Jurkat, Clone E6-1 (cell line): ENCODE measurements around the gene ACKR2.
A peak's percentile ranks its signal among the peaks of the same experiment; 100 is the strongest.

Experiments used
- DNase-seq: peaks from one replicate; pipeline ENCODE4 v3.0.0-alpha.2; 2011; ENCODE audit warnings: low read depth, low spot score
- H3K4me3 ChIP-seq: 2 replicates; pipeline ENCODE4 v1.5.1; 2011; ENCODE audit warnings: mild to moderate bottlenecking, low read length, control low read depth, moderate library complexity

ACKR2 gene

GRCh38 chr3:42826141-42826540 lies 16.9 kb downstream of the ACKR2 start:
- H3K4me3 ChIP-seq: no peak overlapping the region
- DNase-seq: no peak

GRCh38 chr3:42827023-42827422 lies 17.8 kb downstream of the ACKR2 start:
- no peak overlapping the region for H3K4me3 ChIP-seq
- DNase-seq: no peak

DNA sequence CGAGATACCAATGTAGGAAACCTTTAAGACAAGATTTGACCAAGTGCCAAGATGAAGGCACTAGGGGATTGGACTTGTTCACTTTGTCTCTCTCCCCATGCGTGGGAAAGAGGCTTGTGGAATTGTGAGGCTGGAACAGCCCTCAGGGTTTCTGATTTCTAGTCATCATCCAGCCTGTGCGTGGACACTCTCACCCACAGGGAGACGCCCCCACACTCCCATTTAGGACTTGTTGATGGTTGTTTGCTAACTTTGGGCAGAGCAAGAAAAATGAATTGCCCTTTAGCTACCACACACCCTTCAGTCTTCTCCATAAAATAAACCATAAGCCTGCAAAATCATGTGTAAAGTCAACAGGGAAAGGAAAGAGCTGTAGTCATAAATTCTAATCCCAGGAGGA lies 18.4 kb downstream of the ACKR2 start:
- DNase-seq: no peak

GRCh38 chr3:42829083-42829627 lies 19.9 kb downstream of the ACKR2 start:
- H3K4me3 ChIP-seq: no peak overlapping the region
- no peak for DNase-seq

More for the DNA sequence above, 18.4 kb downstream of the ACKR2 start:
- no peak overlapping the region for H3K4me3 ChIP-seq

DNA sequence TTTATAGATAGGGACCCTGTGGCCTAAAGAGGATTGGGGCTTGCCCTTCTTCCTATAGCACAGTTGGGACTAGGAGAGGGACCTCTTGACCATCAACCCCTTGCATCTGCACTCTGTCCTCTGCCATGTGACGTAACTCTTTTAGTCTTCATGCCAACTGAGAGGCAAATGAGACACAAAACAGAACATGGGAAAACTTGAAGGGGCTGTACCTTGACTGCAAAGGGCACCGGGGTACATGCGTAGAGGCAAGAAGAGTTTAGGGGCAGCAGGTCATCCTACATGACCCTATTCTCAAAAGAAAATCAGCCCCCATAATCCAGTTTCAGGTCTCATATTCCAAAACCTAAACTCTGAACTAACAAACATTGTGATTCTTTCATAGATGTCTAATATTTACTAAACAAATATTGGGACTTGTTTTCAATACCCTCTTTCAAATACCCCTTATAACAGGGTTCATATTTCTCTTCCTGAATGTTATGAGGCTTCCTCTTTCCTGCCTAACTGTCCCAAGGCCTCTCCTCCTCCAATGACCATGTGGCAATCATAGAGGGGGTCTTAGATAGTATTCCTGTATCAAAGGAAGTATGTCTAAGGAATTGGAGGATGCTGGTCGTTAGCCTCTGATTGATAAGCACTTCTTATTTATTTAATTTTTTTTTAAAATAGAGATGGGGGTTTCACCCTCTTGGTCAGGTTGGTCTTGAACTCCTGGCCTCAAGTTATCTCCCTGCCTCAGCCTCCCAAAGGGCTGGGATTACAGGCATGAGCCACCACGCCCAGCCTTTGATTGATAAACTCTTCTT lies 20.6 kb downstream of the ACKR2 start:
- no peak for DNase-seq
- H3K4me3 ChIP-seq: no peak overlapping the region

DNA sequence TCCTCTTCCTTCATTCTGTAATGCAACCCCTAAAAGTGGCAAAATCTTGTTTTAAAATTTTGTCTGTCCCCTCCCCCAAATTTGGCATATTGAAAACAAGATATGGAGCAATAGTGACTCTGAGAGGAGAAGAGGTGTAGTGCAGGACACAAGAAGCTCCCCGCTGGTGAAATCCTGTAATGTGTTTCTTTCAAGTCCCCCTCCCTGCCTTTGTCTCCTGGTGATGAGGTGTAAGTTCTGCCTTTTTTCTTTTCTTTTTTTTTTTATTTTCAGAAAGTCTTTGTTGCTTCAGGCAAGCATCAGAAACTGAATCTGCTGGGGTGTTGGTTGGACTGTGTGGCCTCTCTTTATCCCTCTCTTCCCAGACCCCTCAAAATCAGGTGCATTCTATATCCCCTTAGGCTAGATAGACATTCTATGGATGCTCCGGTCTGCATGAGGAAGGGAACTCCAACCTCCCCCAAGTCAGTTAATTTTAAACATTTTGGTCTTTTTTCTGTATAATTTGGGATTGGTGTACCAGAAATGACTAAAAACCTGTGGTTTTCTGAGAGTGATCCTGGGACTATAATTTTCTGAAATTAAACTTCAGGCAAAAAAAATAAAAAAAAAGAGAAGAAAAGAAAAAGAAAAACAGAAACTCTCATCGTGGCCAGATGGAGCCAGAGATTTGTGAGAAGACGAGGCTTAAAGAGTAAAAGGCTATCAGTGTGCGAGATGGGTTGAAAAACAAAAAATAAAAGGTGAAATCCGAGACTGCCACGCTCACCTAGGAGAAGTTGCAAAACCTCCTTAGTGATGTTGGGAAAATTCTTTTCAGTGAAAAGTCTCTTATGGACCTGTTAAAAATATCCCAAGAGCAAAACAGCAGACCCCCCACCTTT lies 21.4 kb downstream of the ACKR2 start:
- peak; percentile 44 for DNase-seq
- no peak overlapping the region for H3K4me3 ChIP-seq

DNA sequence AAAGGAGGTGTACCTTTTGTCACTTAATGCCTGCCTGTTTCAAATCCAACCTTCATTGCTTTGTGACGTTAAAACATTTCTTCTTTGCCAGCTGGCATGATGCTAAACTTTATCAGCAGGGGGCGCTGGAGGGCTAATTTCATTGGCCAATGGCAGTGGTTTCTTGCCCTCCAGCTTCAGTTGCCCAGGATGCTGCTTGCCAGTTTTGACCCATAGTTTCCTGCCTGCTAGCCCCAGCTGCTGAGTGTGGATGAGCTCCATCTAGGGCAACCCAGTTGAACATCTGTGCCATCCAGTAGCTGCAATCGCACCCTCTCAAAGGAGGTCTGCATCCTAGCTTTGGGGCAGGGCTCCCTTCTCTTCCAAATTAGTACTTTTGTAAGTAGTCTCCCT lies 22.1 kb downstream of the ACKR2 start:
- no peak overlapping the region for H3K4me3 ChIP-seq
- DNase-seq: peak; percentile 66

DNA sequence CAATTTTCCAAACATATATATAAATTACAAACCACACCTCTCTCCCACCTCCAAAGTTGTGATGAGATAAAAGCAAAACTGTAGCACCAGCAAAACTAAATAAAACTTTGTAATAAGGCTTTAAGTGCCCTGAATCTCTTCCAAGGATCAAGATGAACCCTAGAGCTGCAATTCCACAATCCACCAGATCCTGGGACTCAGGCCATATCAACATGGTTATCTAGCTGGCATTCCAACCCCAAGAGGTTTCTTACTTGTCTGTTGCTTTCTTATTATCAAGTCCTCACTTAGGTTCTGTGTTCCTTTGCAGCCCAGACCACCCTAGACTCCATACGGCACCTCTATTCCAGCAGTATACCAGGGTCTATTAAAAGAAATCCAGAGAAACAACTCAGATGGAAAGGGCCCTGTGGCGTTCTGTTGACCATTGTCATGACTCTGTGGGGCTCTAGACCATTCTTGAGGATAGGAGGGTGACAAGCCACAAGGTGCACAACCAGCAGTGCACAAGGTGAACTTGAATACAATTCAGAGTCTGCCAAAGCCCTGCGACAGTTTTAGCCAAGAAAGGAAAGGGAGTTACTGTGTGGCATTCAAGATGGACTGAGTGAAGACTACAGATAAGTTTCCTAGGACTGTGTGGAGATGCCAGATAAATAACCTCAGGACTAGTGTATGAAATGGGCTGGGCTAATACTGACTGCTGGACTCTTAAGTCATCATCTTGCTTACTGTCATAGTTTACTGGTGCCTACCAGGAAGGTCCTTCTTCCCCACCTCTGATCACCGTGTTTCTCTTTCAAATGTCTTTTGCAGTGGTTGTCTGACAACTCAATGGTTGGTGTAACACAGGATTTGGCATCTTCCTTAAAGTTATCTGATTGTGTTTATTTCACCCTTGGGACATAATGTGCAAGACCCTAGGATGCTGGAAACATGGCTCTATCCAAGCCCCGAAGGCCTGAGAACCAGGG lies 27.2 kb downstream of the ACKR2 start:
- DNase-seq: no peak
- H3K4me3 ChIP-seq: no peak overlapping the region

DNA sequence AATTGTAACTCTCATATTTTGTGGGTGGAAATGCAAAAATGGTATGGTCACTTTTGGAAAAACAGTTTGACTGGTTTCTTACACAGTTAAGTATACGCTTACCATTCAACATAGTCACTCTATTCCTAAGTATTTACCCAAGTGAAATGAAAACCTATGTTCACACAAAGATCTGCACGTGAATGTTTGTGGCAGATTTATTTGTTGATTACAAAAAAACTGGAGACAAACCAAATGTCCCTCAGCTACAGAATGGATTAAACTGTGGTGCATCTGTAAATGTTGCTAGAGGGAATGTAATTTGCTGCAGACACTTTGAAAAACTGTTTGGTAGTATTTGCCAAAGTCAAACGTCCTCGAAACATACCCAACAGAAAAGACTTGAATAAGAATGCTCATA lies 29.3 kb downstream of the ACKR2 start:
- no peak for DNase-seq
- H3K4me3 ChIP-seq: no peak overlapping the region

DNA sequence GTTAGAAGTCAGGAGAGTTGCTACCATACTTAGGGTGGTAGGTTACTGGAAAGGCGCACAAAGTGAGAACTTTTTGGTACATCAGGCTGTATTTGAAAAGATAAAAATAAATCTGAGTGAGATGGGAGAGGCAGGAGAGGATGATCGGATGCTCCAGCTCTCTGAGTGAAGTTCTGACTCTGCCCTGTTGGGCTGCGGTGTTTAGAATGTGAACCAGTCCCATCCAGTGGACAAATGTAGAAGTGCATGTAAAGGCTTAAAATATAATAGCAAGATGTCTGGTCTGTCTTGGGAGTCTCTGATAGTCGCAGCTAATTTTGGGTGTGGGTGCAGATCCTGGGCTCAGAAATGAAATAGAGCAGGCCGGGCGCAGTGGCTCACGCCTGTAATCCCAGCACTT lies 30.4 kb downstream of the ACKR2 start:
- H3K4me3 ChIP-seq: no peak overlapping the region
- DNase-seq: peak; percentile 69

DNA sequence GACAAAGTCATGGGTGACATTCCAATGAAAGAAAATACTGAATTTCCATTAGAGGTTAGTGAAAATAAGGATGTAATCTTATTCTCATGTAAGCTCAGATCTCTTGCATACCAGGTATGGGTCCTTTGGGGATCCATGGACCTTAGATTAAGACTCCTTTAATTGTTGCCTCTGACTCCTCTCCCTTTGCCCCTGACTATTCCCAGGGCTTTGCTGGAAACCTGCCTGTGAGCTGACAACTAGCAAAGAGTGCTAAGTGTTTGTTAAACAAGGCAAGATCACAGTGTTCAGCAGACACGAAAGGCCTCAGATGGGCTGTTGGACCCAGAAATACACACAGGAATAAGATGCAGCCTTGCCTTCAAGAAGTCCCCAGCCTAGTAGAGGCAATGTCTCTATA lies 32.1 kb downstream of the ACKR2 start:
- H3K4me3 ChIP-seq: no peak overlapping the region
- no peak for DNase-seq

DNA sequence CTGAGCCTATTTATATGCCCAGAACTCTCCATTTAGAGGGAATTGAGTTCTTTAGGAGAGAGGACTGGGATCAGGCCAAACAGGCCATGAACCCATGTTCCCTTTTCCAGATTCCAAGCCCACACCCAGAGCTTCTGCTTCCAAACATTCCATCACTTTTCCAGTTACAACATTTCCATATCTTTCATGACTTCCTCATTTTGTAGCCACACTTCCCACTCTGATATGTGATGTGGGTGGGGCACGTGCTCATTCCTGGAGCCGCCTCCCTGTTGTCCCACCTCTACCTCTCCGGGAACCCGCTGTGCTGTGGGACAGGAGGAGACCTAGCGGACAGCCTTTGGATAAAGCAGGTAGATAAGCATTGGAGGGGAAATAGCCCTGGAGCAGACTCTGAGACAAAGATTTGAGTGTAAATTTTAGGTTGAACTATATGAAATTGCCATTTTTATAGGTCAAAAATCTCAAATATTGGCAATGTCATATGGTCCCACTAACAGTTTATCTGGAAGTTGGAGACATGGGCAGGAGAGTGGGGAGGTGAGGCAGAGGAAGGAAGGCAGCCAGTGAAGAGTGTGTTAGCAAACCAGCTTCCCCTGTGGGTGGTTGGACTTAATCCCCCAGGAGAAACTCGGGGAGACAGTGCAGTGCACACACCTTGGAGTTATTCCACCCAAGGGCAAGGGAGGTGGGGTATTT lies 34.6 kb downstream of the ACKR2 start:
- DNase-seq: no peak
- H3K4me3 ChIP-seq: no peak overlapping the region

GRCh38 chr3:42844412-42844713 lies 35.1 kb downstream of the ACKR2 start:
- no peak for DNase-seq
- H3K4me3 ChIP-seq: no peak overlapping the region

DNA sequence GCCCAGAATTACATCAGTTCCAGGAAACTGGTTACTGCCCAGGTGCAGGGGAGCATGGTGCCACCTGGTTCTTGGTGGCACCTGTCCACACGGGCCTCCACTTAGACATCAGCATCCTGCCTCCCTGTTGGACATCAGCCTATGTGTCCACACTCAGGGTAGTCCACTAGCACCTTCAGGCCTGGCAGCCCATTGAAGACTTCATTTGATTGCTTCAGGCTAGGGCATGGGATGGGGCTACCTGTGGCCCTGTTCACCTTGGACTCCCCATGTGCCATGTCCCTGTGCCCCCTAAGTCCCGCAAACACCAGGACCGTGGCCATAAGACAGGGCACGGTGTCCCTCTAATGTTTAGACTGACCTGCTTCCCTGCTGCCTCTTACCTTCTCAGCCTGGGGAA lies 35.6 kb downstream of the ACKR2 start:
- DNase-seq: no peak
- no peak overlapping the region for H3K4me3 ChIP-seq

DNA sequence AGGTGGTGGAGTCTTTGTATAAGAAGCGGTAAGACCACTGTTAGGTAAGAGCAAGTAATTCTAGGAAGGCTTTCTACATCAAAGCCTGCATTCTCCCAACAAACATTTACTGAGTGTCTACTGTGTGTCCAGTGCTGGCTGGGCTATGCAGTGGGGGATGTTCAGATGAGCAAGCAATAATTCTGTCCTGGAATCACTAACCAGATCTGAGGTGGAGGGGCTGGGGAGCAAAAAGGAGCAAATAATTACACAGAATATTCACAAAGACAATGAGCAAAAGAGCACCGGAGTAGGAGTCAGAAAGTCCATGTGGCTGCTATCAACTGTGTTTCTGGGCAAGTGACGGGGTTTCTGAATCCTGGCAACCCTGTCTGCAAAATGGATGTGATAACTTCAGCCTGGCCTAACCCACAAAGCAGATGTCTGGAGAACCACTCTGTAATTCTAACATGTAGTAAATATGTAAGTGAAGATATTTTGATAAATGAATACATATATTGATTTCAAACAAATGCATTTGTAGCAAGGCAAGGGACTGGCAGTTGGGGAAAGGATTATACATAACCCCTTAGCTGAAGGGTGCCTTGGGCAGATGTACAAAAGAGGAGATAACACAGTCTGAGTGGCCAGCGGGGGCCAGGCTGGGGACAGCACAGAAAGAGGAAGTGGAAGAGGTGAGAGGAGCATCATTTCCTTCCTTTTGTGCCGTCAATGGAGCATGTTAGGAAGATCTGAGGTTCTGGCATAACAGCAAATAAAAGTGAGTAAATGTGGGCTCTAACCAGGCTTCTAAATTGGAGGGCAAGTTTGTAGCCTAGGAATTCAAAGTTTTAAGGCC lies 37.7 kb downstream of the ACKR2 start:
- DNase-seq: no peak
- no peak overlapping the region for H3K4me3 ChIP-seq

DNA sequence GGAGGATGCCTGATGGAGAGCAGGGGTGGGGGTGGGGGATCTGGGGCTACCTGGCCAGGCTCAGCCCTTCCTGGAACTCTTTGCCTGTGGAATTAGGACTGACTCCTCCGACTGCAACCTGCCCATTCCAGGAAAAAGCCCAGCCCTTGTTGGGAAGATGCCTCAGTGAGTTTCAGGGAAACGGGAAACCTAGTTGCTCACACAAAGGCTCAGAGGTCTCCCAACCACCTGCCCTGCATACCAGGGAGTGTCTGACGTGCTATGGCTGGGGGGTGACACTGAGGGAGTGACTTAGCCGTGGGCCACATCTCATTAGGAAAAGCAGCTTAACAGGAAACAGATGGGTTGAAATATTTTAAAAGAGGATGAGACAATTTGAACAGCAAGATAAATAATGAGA lies 38.5 kb downstream of the ACKR2 start:
- H3K4me3 ChIP-seq: no peak overlapping the region
- no peak for DNase-seq

DNA sequence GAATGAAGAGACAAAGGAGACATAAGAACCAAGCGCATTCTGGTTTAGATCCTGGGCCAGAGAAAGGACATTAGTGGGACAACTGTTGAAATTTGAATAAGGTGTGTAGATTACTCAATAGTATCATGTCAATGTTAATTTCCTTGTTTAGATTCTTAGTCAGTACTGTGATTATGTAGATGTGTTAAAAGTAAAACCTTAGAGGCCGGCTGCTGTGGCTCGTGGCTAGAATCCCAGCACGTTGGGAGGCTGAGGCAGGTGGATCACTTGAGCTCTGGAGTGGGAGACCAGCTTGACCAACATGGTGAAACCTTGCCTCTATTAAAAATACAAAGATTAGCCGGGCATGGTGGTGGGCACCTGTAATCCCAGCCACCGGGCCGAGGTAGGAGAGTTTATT lies 39.8 kb downstream of the ACKR2 start:
- H3K4me3 ChIP-seq: no peak overlapping the region
- DNase-seq: no peak

DNA sequence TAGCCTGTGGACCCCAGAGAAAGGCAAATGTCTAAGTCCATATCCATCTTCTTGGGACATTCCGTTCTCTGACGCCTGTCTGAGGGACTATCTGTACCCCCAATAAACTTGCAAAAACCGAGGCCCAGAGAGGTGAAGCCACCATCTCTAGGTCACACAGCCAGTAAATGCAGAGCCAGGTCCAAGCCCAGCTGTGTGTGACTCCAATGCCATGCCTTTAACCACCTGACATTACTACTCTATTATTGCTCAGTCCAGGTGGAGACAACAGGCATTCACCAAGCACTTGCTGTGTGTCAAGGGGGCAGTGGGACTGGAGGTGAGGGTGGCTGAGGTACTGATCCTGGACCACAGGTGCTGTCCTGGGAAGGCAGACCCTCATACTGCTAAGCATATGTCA lies 41.0 kb downstream of the ACKR2 start:
- DNase-seq: no peak

More for the DNA sequence above, 41.0 kb downstream of the ACKR2 start:
- H3K4me3 ChIP-seq: no peak overlapping the region
